ENCODE data around the gene PTGS2.

Gene PTGS2

GRCh38 chr1:186715887-186716809 is 35.9 kb upstream of the PTGS2 start:
- POLR2A ChIA-PET, result interaction anchor here (0.6 kb wide), 1 partner anchor 22 kb away, joined by 7 read pairs; no protein-coding TSS in a partner anchor
- CTCF ChIA-PET, result no interaction called here

More at GRCh38 chr1:186715887-186716809, 35.9 kb upstream of the PTGS2 start:
- Histone ChIP-seq H3K27ac (ENCODE audit: extremely low read depth, low read depth, low read length) (no peak overlapping the region), H3K9me3 (ENCODE audit: control insufficient read depth, insufficient read depth, low read depth, low read length) (no peaks in the 10 kb centered on the region), H3K4me3 (ENCODE audit: low read depth, low read length) (no peak overlapping the region), H3K4me1 (ENCODE audit: control insufficient read depth, insufficient read depth, low read length) (no peaks in the 10 kb centered on the region), H3K36me3 (ENCODE audit: control insufficient read depth in 2 of 2, insufficient read depth in 1 of 2, low read length in 2 of 2) (no peaks in the 10 kb centered on the region)
- TF ChIP-seq ZNF157 (tag by site-specific recombination; IDR thresholded peaks at IDR 0.05), result no peak
- TF ChIP-seq ZNF311 (tag by site-specific recombination; IDR thresholded peaks at IDR 0.05; ENCODE audit: borderline replicate concordance), result no peak
- TF ChIP-seq ZNF423 (tag by site-specific recombination; IDR thresholded peaks at IDR 0.05), result no peak
- no peak for TF ChIP-seq ZNF324 (tag by site-specific recombination; IDR thresholded peaks at IDR 0.05)
- no peak for TF ChIP-seq KLF17 (tag by site-specific recombination; IDR thresholded peaks at IDR 0.05)
- TF ChIP-seq ZNF211 (tag by site-specific recombination; IDR thresholded peaks at IDR 0.05; ENCODE audit: low read depth), result no peak
- TF ChIP-seq ZNF37A (tag by site-specific recombination; IDR thresholded peaks at IDR 0.05), result no peak
- TF ChIP-seq ZNF350 (tag by site-specific recombination; IDR thresholded peaks at IDR 0.05), result no peak
- no peak for TF ChIP-seq ZNF658 (tag by site-specific recombination; IDR thresholded peaks at IDR 0.05)
- no peak for TF ChIP-seq ZNF174 (tag by site-specific recombination; IDR thresholded peaks at IDR 0.05)
- TF ChIP-seq ZNF692 (tag by site-specific recombination; IDR thresholded peaks at IDR 0.05), result no peak
- TF ChIP-seq SP7 (tag by site-specific recombination; IDR thresholded peaks at IDR 0.05), result no peak
- TF ChIP-seq INSM2 (tag by site-specific recombination; IDR thresholded peaks at IDR 0.05), result no peak
- TF ChIP-seq ZNF600 (tag by site-specific recombination; IDR thresholded peaks at IDR 0.05), result no peak
- TF ChIP-seq HIC1 (tag by site-specific recombination; IDR thresholded peaks at IDR 0.05), result no peak
- no peak for TF ChIP-seq ZNF248 (tag by site-specific recombination; IDR thresholded peaks at IDR 0.05)
- TF ChIP-seq ZNF544 (tag by site-specific recombination; IDR thresholded peaks at IDR 0.05), result no peak
- no peak for TF ChIP-seq ZBTB6 (tag by site-specific recombination; IDR thresholded peaks at IDR 0.05)
